K562 (cell line): ENCODE measurements around the gene SPOCK3. TPM values are rescaled to one million over a fixed set of nuclear protein-coding genes. Genes with fewer than 3 reads are reported as not detected.

Experiments used
- ATAC-seq: fragments of 200-7000 bp; cut with Tn5 transposase; 3 replicates; pipeline ENCODE4 v1.9.1; 2020; ENCODE audit warnings: moderate library complexity
- BruUV-seq: library from RNA; stranded (reverse); fragments of 400-500 nt; replicated peaks from 2 replicates; lab custom pipeline; 2021; lab: Mats Ljungman, UMichigan
- CTCF ChIA-PET: fragments of 300-600 bp; formaldehyde crosslinking; extraction: SDS; loops from one replicate; lab custom pipeline; 2021; ENCODE audit warnings: low intra/inter-chr PET ratio; lab: Yijun Ruan, JAX
- POLR2A ChIA-PET: fragments of 300-600, 350-650 bp; sonication (Branson Sonifier 250); formaldehyde crosslinking; extraction: SDS; loops from one replicate; lab custom pipeline; 2021; ENCODE audit warnings: antibody characterized with exemption, inconsistent platforms; lab: Yijun Ruan, JAX
- DNase-seq, 4 experiments: peaks; one replicate each; pipeline versions ENCODE4 v3.0.0 to v3.0.0-alpha.2; 2011 to 2018; ENCODE audit warnings: low spot score in 3 of 4, mixed read lengths in 3 of 4; ENCODE audit errors: extremely low read depth in 1 of 4
- FAIRE-seq: peaks from 2 replicates; lab custom pipeline; 2011; peaks lifted over from hg19 to GRCh38; lab: Jason Lieb, UNC
- H2AFZ ChIP-seq: 2 replicates; pipeline ENCODE4 v1.6.0; 2011; ENCODE audit warnings: low read depth, low read length, control low read depth, inconsistent platforms
- H3K27ac ChIP-seq: fragments of 200-600 bp; 3 replicates; pipeline ENCODE4 v1.8.0; 2011; ENCODE audit warnings: low read depth, mild to moderate bottlenecking, control low read depth, inconsistent platforms, low read length, moderate library complexity, mixed read lengths; ENCODE audit errors: extremely low read depth
- H3K27me3 ChIP-seq, 2 experiments: fragments of 300-600 bp in 1 of 2; 2 replicates in 1 of 2; 3 replicates in 1 of 2; pipeline versions ENCODE4 v1.6.0 to v1.8.0; 2011; ENCODE audit warnings: inconsistent platforms in 2 of 2, low read length in 2 of 2, mild to moderate bottlenecking in 1 of 2, mixed read lengths in 1 of 2, moderate library complexity in 1 of 2; ENCODE audit not compliant: control insufficient read depth in 2 of 2, insufficient read depth in 2 of 2
- H3K36me3 ChIP-seq: fragments of 300-600 bp; 3 replicates; pipeline ENCODE4 v1.8.0; 2011; ENCODE audit warnings: mild to moderate bottlenecking, low read length, inconsistent platforms; ENCODE audit not compliant: control insufficient read depth, insufficient read depth
- H3K4me1 ChIP-seq, 2 experiments: fragments of 200-600 bp in 1 of 2; replicated peaks in 1 of 2; 2 replicates in 1 of 2; 3 replicates in 1 of 2; pipeline versions ENCODE4 v1.5.1 to v1.8.0; 2011; ENCODE audit warnings: inconsistent platforms in 2 of 2, low read length in 2 of 2, mild to moderate bottlenecking in 1 of 2, mixed read lengths in 1 of 2, moderate library complexity in 1 of 2; ENCODE audit not compliant: control insufficient read depth in 2 of 2, insufficient read depth in 2 of 2
- H3K4me2 ChIP-seq: 2 replicates; pipeline ENCODE4 v1.6.1; 2011; ENCODE audit warnings: low read length, control low read depth, inconsistent platforms, mixed read lengths; ENCODE audit not compliant: insufficient read depth
- H3K4me3 ChIP-seq: fragments of 200-600 bp; sonication (generic), shearing (Covaris generic); 2 replicates; pipeline ENCODE4 v1.5.1; 2016; ENCODE audit warnings: control low read depth, inconsistent platforms
- H3K79me2 ChIP-seq: fragments of 200-600 bp; 3 replicates; pipeline ENCODE4 v1.8.0; 2011; ENCODE audit warnings: low read length, inconsistent platforms; ENCODE audit not compliant: control insufficient read depth, insufficient read depth
- H3K9ac ChIP-seq, 2 experiments: 2 replicates each; pipeline versions ENCODE4 v1.6.0 to v1.6.1; 2011; ENCODE audit warnings: low read depth in 2 of 2, low read length in 2 of 2, control low read depth in 1 of 2, inconsistent platforms in 1 of 2, mild to moderate bottlenecking in 1 of 2, mixed read lengths in 1 of 2; ENCODE audit not compliant: insufficient read depth in 1 of 2
- H3K9me1 ChIP-seq: one replicate; pipeline ENCODE4 v1.6.0; 2011; ENCODE audit warnings: inconsistent platforms, mild to moderate bottlenecking, low read length, moderate library complexity; ENCODE audit not compliant: control insufficient read depth, insufficient read depth
- H3K9me3 ChIP-seq: replicated peaks from 2 replicates; pipeline ENCODE4 v1.5.1; 2011; ENCODE audit warnings: low read depth, low read length, inconsistent platforms; ENCODE audit not compliant: control insufficient read depth, insufficient read depth
- H4K20me1 ChIP-seq: replicated peaks from 2 replicates; pipeline ENCODE4 v1.6.1; 2011; ENCODE audit warnings: low read length, inconsistent platforms, mixed read lengths; ENCODE audit not compliant: control insufficient read depth, insufficient read depth
- POLR2B ChIP-seq: fragments of 450-650 bp; IDR thresholded peaks from 2 replicates; pipeline ENCODE4 v1.6.1; 2018; ENCODE audit warnings: low read depth; ENCODE audit not compliant: partially characterized antibody
- RBM14 ChIP-seq: fragments of 200-400 bp; formaldehyde crosslinking; IDR thresholded peaks from 2 replicates; pipeline ENCODE4 v1.6.1; 2018; ENCODE audit warnings: low read depth, mild to moderate bottlenecking, low read length, moderate library complexity, borderline replicate concordance; ENCODE audit not compliant: insufficient read depth
- WGBS: fragments of 100-300 bp; shearing (Covaris generic); methylation state at CpG from one replicate; pipeline ENCODE4 v1.1.6; 2016; ENCODE audit warnings: low coverage, mixed read lengths; ENCODE audit not compliant: insufficient coverage; ENCODE audit errors: missing lambda C conversion rate; 5-methylcytosine and 5-hydroxymethylcytosine counted together
- in situ Hi-C: fragments of 300-500 bp; cut with MboI; formaldehyde crosslinking; loops from 4 replicates; pipeline ENCODE4 v1.15.0; 2018; ENCODE audit warnings: inconsistent platforms, mixed read lengths
- intact Hi-C: fragments of 100-400 bp; cut with micrococcal nuclease; formaldehyde crosslinking; loops from 2 replicates; pipeline ENCODE4 v1.14.2; 2022
- polyA plus RNA-seq, 8 experiments: library from polyadenylated mRNA; depleted of rRNA in 4 of 8; stranded (reverse) in 5 of 8; unstranded in 3 of 8; fragments of >200 nt; fragmentation: Nextera tagmentation in 2 of 8; fragmentation: Illumina TruSeq in 1 of 8; extraction: Ambion mirVana in 2 of 8; extraction: Trizol in 1 of 8; gene quantifications; 2 replicates each; pipeline versions ENCODE4 v1.2.1 to v1.2.3, GENCODE V29; 2011 to 2014; ENCODE audit warnings: inconsistent platforms in 1 of 8, missing spikeins in 1 of 8
- total RNA-seq, 7 experiments: library from RNA; depleted of rRNA in 6 of 7; stranded (reverse); fragments of >200 nt in 6 of 7; fragmentation: Illumina TruSeq in 2 of 7; extraction: Trizol in 2 of 7; gene quantifications; 2 replicates each; pipeline versions ENCODE4 v1.2.1 to v1.2.3, GENCODE V29; 2011 to 2021; ENCODE audit warnings: low replicate concordance in 1 of 7
- TF ChIP-seq, protein P1 (sequence below): fragments of 450-650 bp; IDR thresholded peaks from 2 replicates; pipeline ENCODE4 v1.6.1; 2016; ENCODE audit warnings: borderline replicate concordance
- TF ChIP-seq, protein P2 (sequence below), 2 experiments: fragments of 150-350 bp in 1 of 2; IDR thresholded peaks; 2 replicates each; pipeline ENCODE4 v1.6.1; 2012 to 2016; ENCODE audit warnings: low read depth in 2 of 2, low read length in 2 of 2, mild to moderate bottlenecking in 1 of 2, moderate library complexity in 1 of 2
- TF ChIP-seq, protein P3 (sequence below): fragments of 450-650 bp; IDR thresholded peaks from 2 replicates; pipeline ENCODE4 v1.6.1; 2016; ENCODE audit warnings: low read depth

SPOCK3 gene
- total and polyA plus RNA-seq, 9 of the 15 experiments (the other 6 are each of a cell fraction or from before 2014, with no cell fraction given) = not detected

- no peak overlapping the region for H2AFZ ChIP-seq
Observed at GRCh38 chr4:167177925-167178324, 56.4 kb downstream of the SPOCK3 start.

More at GRCh38 chr4:167177925-167178324, 56.4 kb downstream of the SPOCK3 start:
- 0% methylated on average over 1 of the region's 1 CpG for WGBS
- FAIRE-seq = no peak
- in situ Hi-C loops = no loop called here
- Histone ChIP-seq H3K27me3 (no peaks in the 10 kb centered on the region), H3K4me3 (no peak overlapping the region), H3K27ac (no peak overlapping the region), H3K4me2 (no peak overlapping the region), H4K20me1 (no peaks in the 10 kb centered on the region), H3K9me1 (no peaks in the 10 kb centered on the region), H3K9me3 (no peaks in the 10 kb centered on the region; the same call in none of the 2 replicates), H3K4me1 (no peaks in the 10 kb centered on the region), H3K79me2 (no peaks in the 10 kb centered on the region)
- ChIA-PET POLR2A (no interaction called here), CTCF (no interaction called here)
- DNase-seq = no peak
- BruUV-seq = no TSS peak
- intact Hi-C loops = no loop called here
- TF ChIP-seq, protein P1, sequence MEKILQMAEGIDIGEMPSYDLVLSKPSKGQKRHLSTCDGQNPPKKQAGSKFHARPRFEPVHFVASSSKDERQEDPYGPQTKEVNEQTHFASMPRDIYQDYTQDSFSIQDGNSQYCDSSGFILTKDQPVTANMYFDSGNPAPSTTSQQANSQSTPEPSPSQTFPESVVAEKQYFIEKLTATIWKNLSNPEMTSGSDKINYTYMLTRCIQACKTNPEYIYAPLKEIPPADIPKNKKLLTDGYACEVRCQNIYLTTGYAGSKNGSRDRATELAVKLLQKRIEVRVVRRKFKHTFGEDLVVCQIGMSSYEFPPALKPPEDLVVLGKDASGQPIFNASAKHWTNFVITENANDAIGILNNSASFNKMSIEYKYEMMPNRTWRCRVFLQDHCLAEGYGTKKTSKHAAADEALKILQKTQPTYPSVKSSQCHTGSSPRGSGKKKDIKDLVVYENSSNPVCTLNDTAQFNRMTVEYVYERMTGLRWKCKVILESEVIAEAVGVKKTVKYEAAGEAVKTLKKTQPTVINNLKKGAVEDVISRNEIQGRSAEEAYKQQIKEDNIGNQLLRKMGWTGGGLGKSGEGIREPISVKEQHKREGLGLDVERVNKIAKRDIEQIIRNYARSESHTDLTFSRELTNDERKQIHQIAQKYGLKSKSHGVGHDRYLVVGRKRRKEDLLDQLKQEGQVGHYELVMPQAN = no peak
- TF ChIP-seq, protein P2, sequence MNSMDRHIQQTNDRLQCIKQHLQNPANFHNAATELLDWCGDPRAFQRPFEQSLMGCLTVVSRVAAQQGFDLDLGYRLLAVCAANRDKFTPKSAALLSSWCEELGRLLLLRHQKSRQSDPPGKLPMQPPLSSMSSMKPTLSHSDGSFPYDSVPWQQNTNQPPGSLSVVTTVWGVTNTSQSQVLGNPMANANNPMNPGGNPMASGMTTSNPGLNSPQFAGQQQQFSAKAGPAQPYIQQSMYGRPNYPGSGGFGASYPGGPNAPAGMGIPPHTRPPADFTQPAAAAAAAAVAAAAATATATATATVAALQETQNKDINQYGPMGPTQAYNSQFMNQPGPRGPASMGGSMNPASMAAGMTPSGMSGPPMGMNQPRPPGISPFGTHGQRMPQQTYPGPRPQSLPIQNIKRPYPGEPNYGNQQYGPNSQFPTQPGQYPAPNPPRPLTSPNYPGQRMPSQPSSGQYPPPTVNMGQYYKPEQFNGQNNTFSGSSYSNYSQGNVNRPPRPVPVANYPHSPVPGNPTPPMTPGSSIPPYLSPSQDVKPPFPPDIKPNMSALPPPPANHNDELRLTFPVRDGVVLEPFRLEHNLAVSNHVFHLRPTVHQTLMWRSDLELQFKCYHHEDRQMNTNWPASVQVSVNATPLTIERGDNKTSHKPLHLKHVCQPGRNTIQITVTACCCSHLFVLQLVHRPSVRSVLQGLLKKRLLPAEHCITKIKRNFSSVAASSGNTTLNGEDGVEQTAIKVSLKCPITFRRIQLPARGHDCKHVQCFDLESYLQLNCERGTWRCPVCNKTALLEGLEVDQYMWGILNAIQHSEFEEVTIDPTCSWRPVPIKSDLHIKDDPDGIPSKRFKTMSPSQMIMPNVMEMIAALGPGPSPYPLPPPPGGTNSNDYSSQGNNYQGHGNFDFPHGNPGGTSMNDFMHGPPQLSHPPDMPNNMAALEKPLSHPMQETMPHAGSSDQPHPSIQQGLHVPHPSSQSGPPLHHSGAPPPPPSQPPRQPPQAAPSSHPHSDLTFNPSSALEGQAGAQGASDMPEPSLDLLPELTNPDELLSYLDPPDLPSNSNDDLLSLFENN (IDR thresholded peaks at IDR 0.05; ENCODE audit: low read depth in 2 of 2, low read length in 2 of 2) = no peak
- TF ChIP-seq, protein P3, sequence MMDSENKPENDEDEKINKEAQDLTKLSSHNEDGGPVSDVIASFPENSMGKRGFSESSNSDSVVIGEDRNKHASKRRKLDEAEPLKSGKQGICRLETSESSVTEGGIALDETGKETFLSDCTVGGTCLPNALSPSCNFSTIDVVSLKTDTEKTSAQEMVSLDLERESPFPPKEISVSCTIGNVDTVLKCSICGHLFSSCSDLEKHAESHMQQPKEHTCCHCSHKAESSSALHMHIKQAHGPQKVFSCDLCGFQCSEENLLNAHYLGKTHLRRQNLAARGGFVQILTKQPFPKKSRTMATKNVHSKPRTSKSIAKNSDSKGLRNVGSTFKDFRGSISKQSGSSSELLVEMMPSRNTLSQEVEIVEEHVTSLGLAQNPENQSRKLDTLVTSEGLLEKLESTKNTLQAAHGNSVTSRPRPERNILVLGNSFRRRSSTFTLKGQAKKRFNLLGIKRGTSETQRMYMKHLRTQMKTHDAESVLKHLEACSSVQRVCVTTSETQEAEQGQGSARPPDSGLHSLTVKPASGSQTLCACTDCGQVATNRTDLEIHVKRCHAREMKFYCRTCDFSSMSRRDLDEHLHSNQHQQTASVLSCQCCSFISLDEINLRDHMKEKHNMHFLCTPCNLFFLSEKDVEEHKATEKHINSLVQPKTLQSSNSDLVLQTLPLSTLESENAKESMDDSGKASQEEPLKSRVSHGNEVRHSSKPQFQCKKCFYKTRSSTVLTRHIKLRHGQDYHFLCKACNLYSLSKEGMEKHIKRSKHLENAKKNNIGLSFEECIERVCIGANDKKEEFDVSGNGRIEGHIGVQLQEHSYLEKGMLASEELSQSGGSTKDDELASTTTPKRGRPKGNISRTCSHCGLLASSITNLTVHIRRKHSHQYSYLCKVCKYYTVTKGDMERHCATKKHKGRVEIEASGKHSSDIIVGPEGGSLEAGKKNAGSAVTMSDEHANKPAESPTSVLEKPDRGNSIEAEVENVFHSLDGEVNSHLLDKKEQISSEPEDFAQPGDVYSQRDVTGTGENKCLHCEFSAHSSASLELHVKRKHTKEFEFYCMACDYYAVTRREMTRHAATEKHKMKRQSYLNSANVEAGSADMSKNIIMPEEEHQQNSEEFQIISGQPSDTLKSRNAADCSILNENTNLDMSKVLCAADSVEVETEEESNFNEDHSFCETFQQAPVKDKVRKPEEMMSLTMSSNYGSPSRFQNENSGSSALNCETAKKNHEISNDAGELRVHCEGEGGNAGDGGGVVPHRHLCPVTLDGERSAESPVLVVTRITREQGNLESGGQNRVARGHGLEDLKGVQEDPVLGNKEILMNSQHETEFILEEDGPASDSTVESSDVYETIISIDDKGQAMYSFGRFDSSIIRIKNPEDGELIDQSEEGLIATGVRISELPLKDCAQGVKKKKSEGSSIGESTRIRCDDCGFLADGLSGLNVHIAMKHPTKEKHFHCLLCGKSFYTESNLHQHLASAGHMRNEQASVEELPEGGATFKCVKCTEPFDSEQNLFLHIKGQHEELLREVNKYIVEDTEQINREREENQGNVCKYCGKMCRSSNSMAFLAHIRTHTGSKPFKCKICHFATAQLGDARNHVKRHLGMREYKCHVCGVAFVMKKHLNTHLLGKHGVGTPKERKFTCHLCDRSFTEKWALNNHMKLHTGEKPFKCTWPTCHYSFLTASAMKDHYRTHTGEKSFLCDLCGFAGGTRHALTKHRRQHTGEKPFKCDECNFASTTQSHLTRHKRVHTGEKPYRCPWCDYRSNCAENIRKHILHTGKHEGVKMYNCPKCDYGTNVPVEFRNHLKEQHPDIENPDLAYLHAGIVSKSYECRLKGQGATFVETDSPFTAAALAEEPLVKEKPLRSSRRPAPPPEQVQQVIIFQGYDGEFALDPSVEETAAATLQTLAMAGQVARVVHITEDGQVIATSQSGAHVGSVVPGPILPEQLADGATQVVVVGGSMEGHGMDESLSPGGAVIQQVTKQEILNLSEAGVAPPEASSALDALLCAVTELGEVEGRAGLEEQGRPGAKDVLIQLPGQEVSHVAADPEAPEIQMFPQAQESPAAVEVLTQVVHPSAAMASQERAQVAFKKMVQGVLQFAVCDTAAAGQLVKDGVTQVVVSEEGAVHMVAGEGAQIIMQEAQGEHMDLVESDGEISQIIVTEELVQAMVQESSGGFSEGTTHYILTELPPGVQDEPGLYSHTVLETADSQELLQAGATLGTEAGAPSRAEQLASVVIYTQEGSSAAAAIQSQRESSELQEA = no peak
- no peak for TF ChIP-seq POLR2B
- no peak for TF ChIP-seq RBM14
- TF ChIP-seq, all 486 proteins: peak for 0
- ATAC-seq = no peak
- H3K36me3 ChIP-seq = no peaks in the 10 kb centered on the region
- H3K9ac ChIP-seq = no peak overlapping the region
